OCI-LY7 (cell line): ENCODE data around the gene SDC3. TPM values are rescaled to one million over a fixed set of nuclear protein-coding genes. Genes with fewer than 3 reads are reported as not detected.

ENCODE experiments used
- BruUV-seq: library from RNA; stranded (reverse); fragments of 400-500 nt; replicated peaks from 2 replicates; lab custom pipeline; 2021; lab: Mats Ljungman, UMichigan
- CTCF ChIA-PET: fragments of 300-600 bp; sonication (Branson Sonifier 250); formaldehyde crosslinking; loops from one replicate; lab custom pipeline; 2022; ENCODE audit warnings: antibody characterized with exemption; ENCODE audit not compliant: unreplicated experiment; lab: Charles Lee
- POLR2A ChIA-PET: fragments of 300-600 bp; sonication (Branson Sonifier 250); formaldehyde crosslinking; loops from one replicate; lab custom pipeline; 2022; ENCODE audit warnings: antibody characterized with exemption; lab: Charles Lee
- DNase-seq: peaks from one replicate; pipeline ENCODE4 v3.0.0-alpha.2; 2015; ENCODE audit warnings: low spot score
- H2AFZ ChIP-seq: fragments of 200-600 bp; sonication (generic), shearing (Covaris generic); 2 replicates; pipeline ENCODE4 v1.6.1; 2014; ENCODE audit warnings: mild to moderate bottlenecking, antibody characterized with exemption, low read length, moderate library complexity
- H3K27ac ChIP-seq: fragments of 200-600 bp; sonication (generic); 2 replicates; pipeline ENCODE4 v1.5.1; 2014; ENCODE audit warnings: mixed run types, low read depth, mild to moderate bottlenecking, moderate library complexity, low read length, inconsistent platforms; ENCODE audit not compliant: poor library complexity, severe bottlenecking
- H3K36me3 ChIP-seq: fragments of 200-600 bp; sonication (generic); 2 replicates; pipeline ENCODE4 v1.6.1; 2014; ENCODE audit warnings: mild to moderate bottlenecking, antibody characterized with exemption, low read length, moderate library complexity, mixed read lengths; ENCODE audit not compliant: insufficient read depth
- H3K4me1 ChIP-seq: fragments of 200-600 bp; sonication (generic); 2 replicates; pipeline ENCODE4 v1.5.1; 2014; ENCODE audit warnings: mild to moderate bottlenecking, low read length; ENCODE audit not compliant: insufficient read depth, poor library complexity, severe bottlenecking
- H3K4me2 ChIP-seq: fragments of 200-600 bp; sonication (generic); 2 replicates; pipeline ENCODE4 v1.6.1; 2014; ENCODE audit warnings: mild to moderate bottlenecking, low read length
- H3K4me3 ChIP-seq: fragments of 200-600 bp; sonication (generic); 2 replicates; pipeline ENCODE4 v1.5.1; 2014; ENCODE audit warnings: mild to moderate bottlenecking, low read depth, low read length; ENCODE audit not compliant: poor library complexity, severe bottlenecking
- H3K79me2 ChIP-seq: fragments of 200-600 bp; sonication (generic); 2 replicates; pipeline ENCODE4 v1.6.1; 2016; ENCODE audit warnings: low read depth, mild to moderate bottlenecking, low read length, moderate library complexity, mixed read lengths; ENCODE audit not compliant: insufficient read depth
- H3K9me2 ChIP-seq: fragments of 200-600 bp; sonication (generic); 2 replicates; pipeline ENCODE4 v1.6.1; 2016; ENCODE audit warnings: mild to moderate bottlenecking, low read length, mixed read lengths; ENCODE audit not compliant: insufficient read depth
- H3K9me3 ChIP-seq: fragments of 200-600 bp; sonication (generic); 2 replicates; pipeline ENCODE4 v1.6.1; 2014; ENCODE audit warnings: mild to moderate bottlenecking, mixed run types, low read length, mixed read lengths
- H4K20me1 ChIP-seq: fragments of 200-600 bp; sonication (generic); 2 replicates; pipeline ENCODE4 v1.6.1; 2014; ENCODE audit warnings: mild to moderate bottlenecking, antibody characterized with exemption, low read length, moderate library complexity, mixed read lengths; ENCODE audit not compliant: insufficient read depth
- EZH2phosphoT487 ChIP-seq: fragments of 200-600 bp; sonication (generic); IDR thresholded peaks from 2 replicates; pipeline ENCODE4 v1.6.1; 2018; ENCODE audit warnings: low read depth, borderline replicate concordance, mild to moderate bottlenecking, mixed run types, antibody characterized with exemption, low read length, moderate library complexity, mixed read lengths
- intact Hi-C: fragments of 100-400 bp; cut with micrococcal nuclease; formaldehyde crosslinking; loops from one replicate; pipeline ENCODE4 v1.10.0; 2022; ENCODE audit not compliant: unreplicated experiment
- total RNA-seq, 2 experiments: library from RNA; depleted of rRNA in 1 of 2; stranded (reverse); fragments of >200 nt in 1 of 2; shearing (Covaris generic) in 1 of 2; gene quantifications; 2 replicates each; pipeline ENCODE4 v1.2.3, GENCODE V29; 2014 to 2022
- TF ChIP-seq, protein P1 (sequence below): fragments of 200-600 bp; sonication (generic); conservative IDR thresholded peaks from 2 replicates; pipeline ENCODE4 v1.5.1; 2014; ENCODE audit warnings: mild to moderate bottlenecking, antibody characterized with exemption, low read length, moderate library complexity, mixed read lengths

Gene SDC3
- total RNA-seq, 2 experiments from 2014 or later = not detected

GRCh38 chr1:30863858-30864604, 44.5 kb downstream of the SDC3 start:
- TF ChIP-seq, protein P1, sequence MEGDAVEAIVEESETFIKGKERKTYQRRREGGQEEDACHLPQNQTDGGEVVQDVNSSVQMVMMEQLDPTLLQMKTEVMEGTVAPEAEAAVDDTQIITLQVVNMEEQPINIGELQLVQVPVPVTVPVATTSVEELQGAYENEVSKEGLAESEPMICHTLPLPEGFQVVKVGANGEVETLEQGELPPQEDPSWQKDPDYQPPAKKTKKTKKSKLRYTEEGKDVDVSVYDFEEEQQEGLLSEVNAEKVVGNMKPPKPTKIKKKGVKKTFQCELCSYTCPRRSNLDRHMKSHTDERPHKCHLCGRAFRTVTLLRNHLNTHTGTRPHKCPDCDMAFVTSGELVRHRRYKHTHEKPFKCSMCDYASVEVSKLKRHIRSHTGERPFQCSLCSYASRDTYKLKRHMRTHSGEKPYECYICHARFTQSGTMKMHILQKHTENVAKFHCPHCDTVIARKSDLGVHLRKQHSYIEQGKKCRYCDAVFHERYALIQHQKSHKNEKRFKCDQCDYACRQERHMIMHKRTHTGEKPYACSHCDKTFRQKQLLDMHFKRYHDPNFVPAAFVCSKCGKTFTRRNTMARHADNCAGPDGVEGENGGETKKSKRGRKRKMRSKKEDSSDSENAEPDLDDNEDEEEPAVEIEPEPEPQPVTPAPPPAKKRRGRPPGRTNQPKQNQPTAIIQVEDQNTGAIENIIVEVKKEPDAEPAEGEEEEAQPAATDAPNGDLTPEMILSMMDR = no peak
- TF ChIP-seq EZH2phosphoT487 = no peak
- Histone ChIP-seq H3K79me2 (no peaks in the 10 kb centered on the region), H3K36me3 (no peaks in the 10 kb centered on the region), H3K9me3 (no peaks in the 10 kb centered on the region), H3K9me2 (no peaks in the 10 kb centered on the region), H2AFZ (no peak overlapping the region), H3K4me3 (no peak overlapping the region), H3K4me1 (no peaks in the 10 kb centered on the region), H3K27ac (no peak overlapping the region), H3K4me2 (no peak overlapping the region), H4K20me1 (no peaks in the 10 kb centered on the region)
- BruUV-seq = no TSS peak
- ChIA-PET CTCF (no interaction called here), POLR2A (no interaction called here)
- intact Hi-C loops = loop anchor here (5.0 kb wide), 1 partner anchor 47 kb away; no protein-coding TSS in a partner anchor
- DNase-seq = no peak

DNA sequence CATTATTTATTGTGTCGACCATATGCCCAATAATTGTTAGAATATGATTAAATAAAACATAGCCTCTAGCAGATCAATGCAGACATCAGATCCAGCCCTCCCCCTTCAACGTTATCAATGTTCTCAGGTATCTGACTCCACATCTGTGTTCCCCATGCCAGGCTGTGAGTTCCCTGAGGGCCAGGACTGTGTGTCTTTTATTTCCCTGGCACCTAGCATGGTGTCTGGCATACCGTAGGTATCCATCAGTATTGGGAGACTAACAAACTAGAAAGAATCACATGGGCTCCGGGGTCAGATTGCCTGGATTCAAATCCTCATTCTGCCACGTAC, 48.3 kb downstream of the SDC3 start:
- no peak overlapping the region for H3K4me3 ChIP-seq
- intact Hi-C loops = loop anchor here (5.0 kb wide), 1 partner anchor 43 kb away; no protein-coding TSS in a partner anchor
- no peaks in the 10 kb centered on the region for H3K79me2 ChIP-seq
- H3K4me1 ChIP-seq = peaks cover 11% of the 10 kb centered on the region
- H3K36me3 ChIP-seq = no peaks in the 10 kb centered on the region
- no peaks in the 10 kb centered on the region for H4K20me1 ChIP-seq
- TF ChIP-seq, protein P1 = no peak
- no peak for TF ChIP-seq EZH2phosphoT487
- no TSS peak for BruUV-seq
- no peaks in the 10 kb centered on the region for H3K9me3 ChIP-seq
- CTCF ChIA-PET = no interaction called here
- H3K27ac ChIP-seq = no peak overlapping the region
- DNase-seq = no peak
- no peak overlapping the region for H2AFZ ChIP-seq
- POLR2A ChIA-PET = no interaction called here
- no peak overlapping the region for H3K4me2 ChIP-seq
- no peaks in the 10 kb centered on the region for H3K9me2 ChIP-seq

GRCh38 chr1:30857964-30858363, 50.6 kb downstream of the SDC3 start:
- H3K4me3 ChIP-seq = no peak overlapping the region
- H3K36me3 ChIP-seq = no peaks in the 10 kb centered on the region
- no peaks in the 10 kb centered on the region for H3K9me2 ChIP-seq
- BruUV-seq = no TSS peak
- CTCF ChIA-PET = no interaction called here
- no peak overlapping the region for H3K27ac ChIP-seq
- peaks cover 17% of the 10 kb centered on the region for H3K4me1 ChIP-seq
- H3K9me3 ChIP-seq = no peaks in the 10 kb centered on the region
- intact Hi-C loops = no loop called here
- H2AFZ ChIP-seq = no peak overlapping the region
- no peak for DNase-seq
- no peaks in the 10 kb centered on the region for H3K79me2 ChIP-seq
- no peak for TF ChIP-seq EZH2phosphoT487
- no peak overlapping the region for H3K4me2 ChIP-seq
- POLR2A ChIA-PET = no interaction called here
- H4K20me1 ChIP-seq = no peaks in the 10 kb centered on the region
